ENCODE measurements around the gene TMEM106B.
"Not testable (repeated sequence)": the region's sequence is repeated elsewhere in the genome, so short reads cannot be mapped to it uniquely, and the experiment has no call there.

Gene TMEM106B

GRCh38 chr7:12211054-12211710 is at the start of gene TMEM106B:
Gene TMEM106B (plus strand): TSS chr7:12211294. CDS start chr7:12214811, 3,517 bp downstream.
- peak; percentile 80 for DNase-seq (ENCODE audit: low read depth)

- peak; percentile 17 for DNase-seq (ENCODE audit: low read depth)
Measured at GRCh38 chr7:12162415-12163113, 48.5 kb upstream of the TMEM106B start.

GRCh38 chr7:12168065-12168464 is 43.0 kb upstream of the TMEM106B start:
- DNase-seq (ENCODE audit: low read depth): not testable (repeated sequence)

GRCh38 chr7:12169981-12170820 is 40.9 kb upstream of the TMEM106B start:
- DNase-seq (ENCODE audit: low read depth): not testable (repeated sequence)

- no peak for DNase-seq (ENCODE audit: low read depth)
Measured at GRCh38 chr7:12173671-12174070, 37.4 kb upstream of the TMEM106B start.

- DNase-seq (ENCODE audit: low read depth): no peak
Measured at GRCh38 chr7:12174931-12175330, 36.2 kb upstream of the TMEM106B start.

- no peak for DNase-seq (ENCODE audit: low read depth)
Measured at GRCh38 chr7:12178317-12178716, 32.8 kb upstream of the TMEM106B start.

- DNase-seq (ENCODE audit: low read depth): no peak
Measured at GRCh38 chr7:12194426-12194825, 16.7 kb upstream of the TMEM106B start.

GRCh38 chr7:12196386-12196785 is 14.7 kb upstream of the TMEM106B start:
- DNase-seq (ENCODE audit: low read depth): no peak

- DNase-seq (ENCODE audit: low read depth): no peak
Measured at GRCh38 chr7:12199363-12199762, 11.7 kb upstream of the TMEM106B start.

- DNase-seq (ENCODE audit: low read depth): no peak
Measured at GRCh38 chr7:12207046-12207445, 4.0 kb upstream of the TMEM106B start.

- no peak for DNase-seq (ENCODE audit: low read depth)
Measured at GRCh38 chr7:12209221-12209620, 1.9 kb upstream of the TMEM106B start.

- peak; percentile 1 for DNase-seq (ENCODE audit: low read depth)
Measured at GRCh38 chr7:12210179-12211053, 678 bp upstream of the TMEM106B start.

- DNase-seq (ENCODE audit: low read depth): no peak
Measured at GRCh38 chr7:12211711-12212485, 804 bp downstream of the TMEM106B start.

- DNase-seq (ENCODE audit: low read depth): no peak
Measured at GRCh38 chr7:12217311-12217710, 6.2 kb downstream of the TMEM106B start.

- DNase-seq (ENCODE audit: low read depth): no peak
Measured at GRCh38 chr7:12220389-12221046, 9.4 kb downstream of the TMEM106B start.

- DNase-seq (ENCODE audit: low read depth): no peak
Measured at GRCh38 chr7:12221414-12221813, 10.3 kb downstream of the TMEM106B start.

- no peak for DNase-seq (ENCODE audit: low read depth)
Measured at GRCh38 chr7:12222889-12223579, 11.9 kb downstream of the TMEM106B start.

- DNase-seq (ENCODE audit: low read depth): not testable (repeated sequence)
Measured at GRCh38 chr7:12225017-12225416, 13.9 kb downstream of the TMEM106B start.

- no peak for DNase-seq (ENCODE audit: low read depth)
Measured at GRCh38 chr7:12226756-12227155, 15.7 kb downstream of the TMEM106B start.
